GM19324 (cell line): ENCODE data around the gene SCGB1C1.
A peak's percentile ranks its signal among the peaks of the same experiment; 100 is the strongest.
"Not testable (repeated sequence)": the region's sequence is repeated elsewhere in the genome, so short reads cannot be mapped to it uniquely, and the experiment has no call there.

Source experiments
- ATAC-seq: cut with Tn5 transposase; IDR thresholded peaks from one replicate; pipeline ENCODE4 v1.9.1; 2021; ENCODE audit warnings: mild to moderate bottlenecking, moderate library complexity; ENCODE audit not compliant: unreplicated experiment, low FRiP score

Gene SCGB1C1

DNA sequence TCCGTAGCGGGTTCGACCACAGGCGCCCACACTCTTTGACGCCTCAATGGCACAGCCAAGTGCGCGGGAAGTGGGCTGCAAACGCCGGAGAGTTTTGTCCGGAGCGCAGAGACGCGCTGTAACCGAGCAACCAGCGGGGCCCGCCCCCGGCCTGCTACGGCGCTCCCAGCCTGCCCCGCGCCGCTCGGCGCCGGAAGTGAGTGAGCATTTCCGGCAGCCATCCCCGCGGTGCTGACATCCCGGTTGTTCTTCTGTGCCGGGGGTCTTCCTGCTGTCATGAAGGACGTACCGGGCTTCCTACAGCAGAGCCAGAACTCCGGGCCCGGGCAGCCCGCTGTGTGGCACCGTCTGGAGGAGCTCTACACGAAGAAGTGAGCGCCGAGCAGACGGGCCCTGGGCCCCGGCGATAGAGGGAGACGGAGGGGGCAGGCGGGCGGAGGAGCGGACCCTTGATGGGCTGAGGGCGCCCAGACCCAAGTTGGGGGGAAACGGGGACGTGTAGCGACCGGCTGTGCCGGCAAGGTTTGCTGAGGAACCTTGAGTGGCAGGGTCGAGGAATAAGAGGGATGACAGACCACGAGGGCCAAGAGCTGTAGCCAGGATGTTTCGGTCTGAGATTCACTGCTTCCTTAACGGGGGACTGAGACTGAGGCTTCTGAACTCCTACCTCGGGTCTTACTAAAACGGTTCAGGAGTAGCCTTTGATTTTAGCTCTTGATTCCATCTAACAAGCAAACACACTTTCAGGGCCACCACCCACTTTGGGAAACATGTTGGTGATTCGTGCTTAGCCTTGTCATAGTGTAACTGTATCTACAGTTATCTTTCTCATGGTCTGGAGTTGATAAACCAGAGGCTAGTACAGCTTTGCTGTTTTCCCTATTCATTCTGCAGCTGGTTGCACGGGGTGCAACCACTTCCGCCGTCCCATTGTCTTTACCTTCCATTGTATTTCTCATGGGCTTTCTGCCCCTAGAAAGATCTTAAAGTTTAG lies 44.2 kb downstream of the SCGB1C1 start, which contains the start of gene PSMD13:
Gene PSMD13 (plus strand): TSS at position 203 of the 994 bp plus-strand sequence. CDS start 74 bp downstream, at position 277.
- peak; percentile 88 for ATAC-seq

DNA sequence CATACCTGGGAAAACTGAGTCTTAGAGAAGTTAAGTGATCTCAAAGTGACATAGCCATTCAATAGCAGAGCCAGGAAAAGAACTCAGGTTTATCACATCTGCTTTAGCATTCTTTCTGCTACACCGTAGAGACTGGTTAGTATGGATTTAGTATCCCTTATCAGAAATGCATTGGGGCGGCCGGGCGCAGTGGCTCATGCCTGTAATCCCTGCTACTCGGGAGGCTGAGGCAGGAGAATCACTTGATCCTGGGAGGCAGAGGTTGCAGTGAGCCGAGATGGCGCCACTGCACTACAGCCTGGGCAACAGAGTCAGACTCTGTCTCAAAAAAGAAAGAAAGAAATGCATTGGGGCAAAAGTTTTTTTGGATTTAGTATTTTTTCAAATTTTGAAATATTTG lies 45.5 kb downstream of the SCGB1C1 start:
- not testable (repeated sequence) for ATAC-seq

DNA sequence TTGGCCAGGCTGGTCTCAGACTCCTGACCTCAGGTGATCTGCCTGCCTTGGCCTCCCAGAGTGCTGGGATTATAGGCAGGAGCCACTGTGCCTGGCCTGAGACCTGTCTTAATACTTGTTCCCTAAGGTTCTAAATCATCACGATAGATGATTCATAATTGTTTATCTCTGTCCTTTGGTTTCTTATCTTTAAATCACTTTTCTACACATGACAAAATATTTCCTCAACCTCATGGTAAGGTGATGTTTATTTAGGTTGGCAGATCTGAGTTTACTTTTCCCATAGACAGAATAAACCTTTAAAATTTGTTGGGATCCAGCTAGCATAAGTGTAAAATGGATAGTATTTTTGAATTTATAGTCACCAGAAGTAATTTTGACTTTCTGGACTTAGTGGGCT lies 47.4 kb downstream of the SCGB1C1 start:
- no peak for ATAC-seq

DNA sequence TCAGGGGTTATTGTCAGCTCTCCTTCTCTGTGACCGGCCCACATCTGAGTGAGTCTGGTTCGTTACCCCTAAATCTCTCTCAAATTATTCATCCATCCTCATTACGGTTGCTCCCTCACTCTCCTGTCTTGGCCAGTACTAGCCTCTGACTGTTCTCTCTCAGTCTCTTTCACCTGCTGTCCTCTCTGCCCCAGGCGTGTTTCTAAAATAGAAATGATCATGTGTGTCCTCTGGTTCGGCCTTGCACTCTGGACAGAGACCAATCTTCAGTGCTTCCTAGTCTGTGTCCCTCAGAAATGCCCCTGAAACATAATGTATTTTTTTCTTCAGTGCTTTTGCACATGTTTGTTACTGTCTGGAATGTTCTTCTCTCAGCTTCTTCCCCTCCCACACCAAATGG lies 48.8 kb downstream of the SCGB1C1 start:
- no peak for ATAC-seq
